Measurements from ENCODE around the gene UTP3. TPM values are rescaled to one million over a fixed set of nuclear protein-coding genes. Genes with fewer than 3 reads are reported as not detected.
"Not testable (repeated sequence)": the region's sequence is repeated elsewhere in the genome, so short reads cannot be mapped to it uniquely, and the experiment has no call there.

The UTP3 gene
- total RNA-seq, 4 donors from 2014 or later = 3.7 to 23.1 (median 19.4) TPM

- intact Hi-C loops (cut with DNase I; ENCODE audit: low total_unique reads) = no loop called here
- Histone ChIP-seq H3K9me3 (no peaks in the 10 kb centered on the region), H3K36me3 (no peaks in the 10 kb centered on the region), H3K4me1 (peaks cover 17 to 39% (median 31%) of the 10 kb centered on the region in 4 donors), H3K27me3 (no peaks in the 10 kb centered on the region), H3K4me3 (no peak overlapping the region), H3K27ac (no peak overlapping the region)
- WGBS, 2 donors (ENCODE audit: low coverage in 1 of 2) = 20 to 61% methylated on average over 1 of the region's 1 CpG
- in situ Hi-C loops (cut with MboI; ENCODE audit: low pct_ligation_motif_present in 1 of 4, low pct_unique_long_range_greater_than_20kb in 1 of 4, low sequenced_read_pairs in 3 of 4) = no loop called here
- TF ChIP-seq CTCF (IDR thresholded peaks at IDR 0.05) (no peak), EP300 (IDR thresholded peaks at IDR 0.05; ENCODE audit: low read depth) (no peak), POLR2A (IDR thresholded peaks at IDR 0.05) (no peak)
- DNase-seq = no peak
Measured at GRCh38 chr4:70691661-70692060, 3.3 kb downstream of the UTP3 start.

GRCh38 chr4:70694633-70695032 lies 6.3 kb downstream of the UTP3 start:
- H3K27me3 ChIP-seq; in situ Hi-C loops (cut with MboI; ENCODE audit: low pct_ligation_motif_present in 1 of 4, low pct_unique_long_range_greater_than_20kb in 1 of 4, low sequenced_read_pairs in 3 of 4); H3K9me3 ChIP-seq; H3K36me3 ChIP-seq; H3K4me3 ChIP-seq; H3K27ac ChIP-seq; intact Hi-C loops (cut with DNase I; ENCODE audit: low total_unique reads); DNase-seq: not testable (repeated sequence)
- 84 to 91% methylated on average over 2 to 7 of the region's 7 CpGs for WGBS, 2 donors (ENCODE audit: low coverage in 1 of 2)
- peaks cover 10 to 25% (median 19%) of the 10 kb centered on the region in 4 donors for H3K4me1 ChIP-seq

DNA sequence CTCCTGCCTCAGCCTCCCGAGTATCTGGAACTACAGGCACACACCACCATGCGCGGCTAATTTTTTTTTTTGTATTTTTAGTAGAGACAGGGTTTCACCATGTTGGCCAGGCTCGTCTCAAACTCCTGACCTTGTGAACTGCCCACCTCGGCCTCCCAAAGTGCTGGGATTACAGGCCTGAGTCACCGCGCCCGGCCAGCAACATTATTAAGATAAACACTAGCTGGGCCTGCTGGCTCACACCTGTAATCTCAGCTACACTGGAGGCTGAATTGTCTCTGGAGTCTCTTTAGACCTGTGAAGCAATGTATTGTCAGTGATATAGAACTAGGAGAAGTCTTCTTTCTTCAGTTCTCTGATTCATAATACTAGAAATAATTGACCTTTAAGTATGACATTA lies 10.1 kb downstream of the UTP3 start:
- H3K27ac ChIP-seq; intact Hi-C loops (cut with DNase I; ENCODE audit: low total_unique reads); in situ Hi-C loops (cut with MboI; ENCODE audit: low pct_ligation_motif_present in 1 of 4, low pct_unique_long_range_greater_than_20kb in 1 of 4, low sequenced_read_pairs in 3 of 4); DNase-seq; H3K36me3 ChIP-seq; H3K9me3 ChIP-seq; H3K27me3 ChIP-seq; H3K4me3 ChIP-seq: not testable (repeated sequence)
- 72 to 95% methylated on average over 3 to 8 of the region's 8 CpGs for WGBS, 2 donors (ENCODE audit: low coverage in 1 of 2)
- H3K4me1 ChIP-seq = peaks cover under 1 to 12% (median 8%) of the 10 kb centered on the region in 4 donors

GRCh38 chr4:70700712-70701111 lies 12.4 kb downstream of the UTP3 start:
- intact Hi-C loops (cut with DNase I; ENCODE audit: low total_unique reads) = no loop called here
- no peak overlapping the region for H3K27ac ChIP-seq
- peaks cover 6 to 13% (median 11%) of the 10 kb centered on the region in 4 donors for H3K4me1 ChIP-seq
- no peak for TF ChIP-seq CTCF (IDR thresholded peaks at IDR 0.05)
- no peak for TF ChIP-seq POLR2AphosphoS5 (IDR thresholded peaks at IDR 0.05)
- TF ChIP-seq EP300 (IDR thresholded peaks at IDR 0.05; ENCODE audit: low read depth) = no peak
- TF ChIP-seq POLR2A (IDR thresholded peaks at IDR 0.05) = no peak
- in situ Hi-C loops (cut with MboI; ENCODE audit: low pct_ligation_motif_present in 1 of 4, low pct_unique_long_range_greater_than_20kb in 1 of 4, low sequenced_read_pairs in 3 of 4) = no loop called here
- no peak for DNase-seq
- no peaks in the 10 kb centered on the region for H3K36me3 ChIP-seq
- H3K9me3 ChIP-seq = no peaks in the 10 kb centered on the region
- no peaks in the 10 kb centered on the region for H3K27me3 ChIP-seq
- 40 to 81% methylated on average over 2 to 5 of the region's 5 CpGs for WGBS, 2 donors (ENCODE audit: low coverage in 1 of 2)
- no peak overlapping the region for H3K4me3 ChIP-seq

GRCh38 chr4:70701271-70701670 lies 12.9 kb downstream of the UTP3 start:
- Histone ChIP-seq H3K4me3 (no peak overlapping the region), H3K27me3 (no peaks in the 10 kb centered on the region), H3K4me1 (peaks cover 9 to 16% (median 14%) of the 10 kb centered on the region in 4 donors), H3K9me3 (no peaks in the 10 kb centered on the region), H3K27ac (no peak overlapping the region), H3K36me3 (no peaks in the 10 kb centered on the region)
- DNase-seq = no peak
- intact Hi-C loops (cut with DNase I; ENCODE audit: low total_unique reads) = no loop called here
- TF ChIP-seq POLR2A (IDR thresholded peaks at IDR 0.05) = no peak
- no peak for TF ChIP-seq POLR2AphosphoS5 (IDR thresholded peaks at IDR 0.05)
- TF ChIP-seq EP300 (IDR thresholded peaks at IDR 0.05; ENCODE audit: low read depth) = no peak
- no peak for TF ChIP-seq CTCF (IDR thresholded peaks at IDR 0.05)
- in situ Hi-C loops (cut with MboI; ENCODE audit: low pct_ligation_motif_present in 1 of 4, low pct_unique_long_range_greater_than_20kb in 1 of 4, low sequenced_read_pairs in 3 of 4) = no loop called here
- 91 to 92% methylated on average over 1 of the region's 1 CpG for WGBS, 2 donors (ENCODE audit: low coverage in 1 of 2)

All from transverse colon (tissue), 4 donors.